GM23338 (cell line): ENCODE measurements around the gene ITCH. TPM values are rescaled to one million over a fixed set of nuclear protein-coding genes. Genes with fewer than 3 reads are reported as not detected.
A peak's percentile ranks its signal among the peaks of the same experiment; 100 is the strongest.

Experiments used
- ATAC-seq: fragments of 200-7000 bp; cut with Tn5 transposase; 3 replicates; pipeline ENCODE4 v1.9.1; 2020
- DNase-seq: peaks from one replicate; pipeline ENCODE4 v3.0.0-alpha.2; 2015; ENCODE audit warnings: low spot score
- H2AFZ ChIP-seq: fragments of 200-600 bp; sonication (generic); 2 replicates; pipeline ENCODE4 v1.8.0; 2016; ENCODE audit warnings: antibody characterized with exemption, mild to moderate bottlenecking, moderate library complexity
- H3F3A ChIP-seq: fragments of 200-600 bp; sonication (generic); replicated peaks from 2 replicates; pipeline ENCODE4 v1.8.0; 2017; ENCODE audit warnings: antibody characterized with exemption, mixed run types, low read depth
- H3K27ac ChIP-seq: fragments of 200-600 bp; sonication (generic); 2 replicates; pipeline ENCODE4 v1.6.1; 2016; ENCODE audit warnings: low read depth
- H3K27me3 ChIP-seq: fragments of 200-600 bp; sonication (generic); 2 replicates; pipeline ENCODE4 v1.8.0; 2016; ENCODE audit warnings: mild to moderate bottlenecking, mixed run types, moderate library complexity; ENCODE audit not compliant: insufficient read depth
- H3K36me3 ChIP-seq: fragments of 200-600 bp; sonication (generic); 2 replicates; pipeline ENCODE4 v1.8.0; 2016; ENCODE audit warnings: mild to moderate bottlenecking; ENCODE audit not compliant: insufficient read depth
- H3K4me1 ChIP-seq: fragments of 200-600 bp; sonication (generic); 2 replicates; pipeline ENCODE4 v1.8.0; 2016; ENCODE audit warnings: mild to moderate bottlenecking, moderate library complexity; ENCODE audit not compliant: insufficient read depth
- H3K4me2 ChIP-seq: fragments of 200-600 bp; sonication (generic); 2 replicates; pipeline ENCODE4 v1.7.1; 2017; ENCODE audit warnings: mixed run types
- H3K4me3 ChIP-seq: fragments of 200-600 bp; sonication (generic); 2 replicates; pipeline ENCODE4 v1.6.1; 2016; ENCODE audit warnings: mixed run types
- H3K79me2 ChIP-seq: fragments of 200-600 bp; sonication (generic); replicated peaks from 2 replicates; pipeline ENCODE4 v1.8.0; 2017; ENCODE audit warnings: mild to moderate bottlenecking; ENCODE audit not compliant: insufficient read depth
- H3K9me2 ChIP-seq: fragments of 200-600 bp; sonication (generic); 2 replicates; pipeline ENCODE4 v1.8.0; 2017; ENCODE audit not compliant: insufficient read depth
- H4K20me1 ChIP-seq: fragments of 200-600 bp; sonication (generic); replicated peaks from 2 replicates; pipeline ENCODE4 v1.8.0; 2017; ENCODE audit warnings: mild to moderate bottlenecking; ENCODE audit not compliant: insufficient read depth
- H3K27ac Mint-ChIP-seq: 2 replicates; pipeline ENCODE4 v1.8.0; 2020; ENCODE audit warnings: inconsistent platforms, mild to moderate bottlenecking, moderate library complexity, mixed read lengths
- H3K27me3 Mint-ChIP-seq: 3 replicates; pipeline ENCODE4 v1.8.0; 2022; ENCODE audit warnings: low read depth, mild to moderate bottlenecking, moderate library complexity, mixed read lengths, inconsistent platforms; ENCODE audit not compliant: insufficient read depth, poor library complexity
- H3K36me3 Mint-ChIP-seq: 3 replicates; pipeline ENCODE4 v1.8.0; 2021; ENCODE audit warnings: low read depth, mild to moderate bottlenecking, inconsistent platforms, moderate library complexity, mixed read lengths
- H3K4me1 Mint-ChIP-seq: 3 replicates; pipeline ENCODE4 v1.8.0; 2020; ENCODE audit warnings: mild to moderate bottlenecking, inconsistent platforms, mixed read lengths
- H3K4me3 Mint-ChIP-seq: 3 replicates; pipeline ENCODE4 v1.8.0; 2021; ENCODE audit warnings: moderate library complexity, mild to moderate bottlenecking, inconsistent platforms, mixed read lengths
- H3K9me3 Mint-ChIP-seq: 3 replicates; pipeline ENCODE4 v1.8.0; 2020; ENCODE audit warnings: moderate library complexity, mild to moderate bottlenecking, inconsistent platforms, mixed read lengths
- CREB1 ChIP-seq: fragments of 250-450 bp; sonication (Bioruptor Pico); IDR thresholded peaks from 2 replicates; pipeline ENCODE4 v1.5.0; 2020; ENCODE audit warnings: low read depth, mild to moderate bottlenecking, moderate library complexity
- EZH2phosphoT487 ChIP-seq: fragments of 200-600 bp; sonication (generic); IDR thresholded peaks from one replicate; pipeline ENCODE4 v1.8.1; 2018; ENCODE audit warnings: antibody characterized with exemption; ENCODE audit not compliant: unreplicated experiment
- NANOG ChIP-seq: IDR thresholded peaks from 2 replicates; pipeline ENCODE4 v1.6.1; 2016; ENCODE audit warnings: antibody characterized with exemption, borderline replicate concordance
- POLR2AphosphoS5 ChIP-seq: IDR thresholded peaks from 2 replicates; pipeline ENCODE4 v1.6.1; 2016; ENCODE audit warnings: antibody characterized with exemption, low read depth
- ZNF331 ChIP-seq: fragments of 250-450 bp; sonication (Bioruptor Pico); IDR thresholded peaks from 2 replicates; pipeline ENCODE4 v1.5.0; 2020; ENCODE audit warnings: low read depth, mild to moderate bottlenecking, moderate library complexity
- polyA plus RNA-seq: library from polyadenylated mRNA; unstranded; fragments of >200 nt; fragmentation: Nextera tagmentation; extraction: Ambion mirVana; gene quantifications from 2 replicates; pipeline ENCODE4 v1.2.1, GENCODE V29; 2016
- total RNA-seq: library from RNA; depleted of rRNA; stranded (reverse); fragments of >200 nt; shearing (Covaris generic); gene quantifications from 2 replicates; pipeline ENCODE4 v1.2.3, GENCODE V29; 2014
- TF ChIP-seq, protein P1 (sequence below): fragments of 250-450 bp; sonication (Bioruptor Pico); IDR thresholded peaks from 2 replicates; pipeline ENCODE4 v1.5.0; 2020; ENCODE audit warnings: mild to moderate bottlenecking, moderate library complexity
- TF ChIP-seq, protein P2 (sequence below): IDR thresholded peaks from one replicate; pipeline ENCODE4 v1.6.1; 2018; ENCODE audit warnings: antibody characterized with exemption; ENCODE audit not compliant: unreplicated experiment
- TF ChIP-seq, protein P3 (sequence below), 2 experiments: fragments of 200-600 bp in 1 of 2; sonication (generic) in 1 of 2; conservative IDR thresholded peaks; 2 replicates each; pipeline versions ENCODE4 v1.5.1 to v1.6.1; 2016 to 2017; ENCODE audit warnings: antibody characterized with exemption in 2 of 2, low read depth in 2 of 2, mild to moderate bottlenecking in 2 of 2, moderate library complexity in 1 of 2

The ITCH gene
- total and polyA plus RNA-seq, 2 experiments from 2014 or later: 16.4 to 31.6 TPM

GRCh38 chr20:34433391-34433790 lies 70.3 kb downstream of the ITCH start:
- Mint-ChIP-seq H3K27me3 (peaks cover 6% of the 10 kb centered on the region), H3K4me3 (no peak overlapping the region), H3K27ac (0 out of 2 replicates have a peak overlapping the region, but pooled peaks have one; percentile 28), H3K4me1 (no peaks in the 10 kb centered on the region), H3K36me3 (peaks cover 2% of the 10 kb centered on the region; the same call in 2 of the 3 replicates), H3K9me3 (no peaks in the 10 kb centered on the region)
- DNase-seq (no peak), ATAC-seq (no peak)
- Histone ChIP-seq H3K79me2 (peaks cover 15% of the 10 kb centered on the region; the same call in 1 of the 2 replicates), H3K4me1 (no peaks in the 10 kb centered on the region), H4K20me1 (peaks cover 26% of the 10 kb centered on the region), H3K27me3 (no peaks in the 10 kb centered on the region), H3K36me3 (peaks cover 11% of the 10 kb centered on the region; the same call in 1 of the 2 replicates), H3F3A (no peaks in the 10 kb centered on the region), H3K27ac (no peak overlapping the region), H3K9me2 (no peaks in the 10 kb centered on the region), H3K4me2 (no peak overlapping the region), H2AFZ (no peak overlapping the region), H3K4me3 (no peak overlapping the region)
- TF ChIP-seq, protein P1, sequence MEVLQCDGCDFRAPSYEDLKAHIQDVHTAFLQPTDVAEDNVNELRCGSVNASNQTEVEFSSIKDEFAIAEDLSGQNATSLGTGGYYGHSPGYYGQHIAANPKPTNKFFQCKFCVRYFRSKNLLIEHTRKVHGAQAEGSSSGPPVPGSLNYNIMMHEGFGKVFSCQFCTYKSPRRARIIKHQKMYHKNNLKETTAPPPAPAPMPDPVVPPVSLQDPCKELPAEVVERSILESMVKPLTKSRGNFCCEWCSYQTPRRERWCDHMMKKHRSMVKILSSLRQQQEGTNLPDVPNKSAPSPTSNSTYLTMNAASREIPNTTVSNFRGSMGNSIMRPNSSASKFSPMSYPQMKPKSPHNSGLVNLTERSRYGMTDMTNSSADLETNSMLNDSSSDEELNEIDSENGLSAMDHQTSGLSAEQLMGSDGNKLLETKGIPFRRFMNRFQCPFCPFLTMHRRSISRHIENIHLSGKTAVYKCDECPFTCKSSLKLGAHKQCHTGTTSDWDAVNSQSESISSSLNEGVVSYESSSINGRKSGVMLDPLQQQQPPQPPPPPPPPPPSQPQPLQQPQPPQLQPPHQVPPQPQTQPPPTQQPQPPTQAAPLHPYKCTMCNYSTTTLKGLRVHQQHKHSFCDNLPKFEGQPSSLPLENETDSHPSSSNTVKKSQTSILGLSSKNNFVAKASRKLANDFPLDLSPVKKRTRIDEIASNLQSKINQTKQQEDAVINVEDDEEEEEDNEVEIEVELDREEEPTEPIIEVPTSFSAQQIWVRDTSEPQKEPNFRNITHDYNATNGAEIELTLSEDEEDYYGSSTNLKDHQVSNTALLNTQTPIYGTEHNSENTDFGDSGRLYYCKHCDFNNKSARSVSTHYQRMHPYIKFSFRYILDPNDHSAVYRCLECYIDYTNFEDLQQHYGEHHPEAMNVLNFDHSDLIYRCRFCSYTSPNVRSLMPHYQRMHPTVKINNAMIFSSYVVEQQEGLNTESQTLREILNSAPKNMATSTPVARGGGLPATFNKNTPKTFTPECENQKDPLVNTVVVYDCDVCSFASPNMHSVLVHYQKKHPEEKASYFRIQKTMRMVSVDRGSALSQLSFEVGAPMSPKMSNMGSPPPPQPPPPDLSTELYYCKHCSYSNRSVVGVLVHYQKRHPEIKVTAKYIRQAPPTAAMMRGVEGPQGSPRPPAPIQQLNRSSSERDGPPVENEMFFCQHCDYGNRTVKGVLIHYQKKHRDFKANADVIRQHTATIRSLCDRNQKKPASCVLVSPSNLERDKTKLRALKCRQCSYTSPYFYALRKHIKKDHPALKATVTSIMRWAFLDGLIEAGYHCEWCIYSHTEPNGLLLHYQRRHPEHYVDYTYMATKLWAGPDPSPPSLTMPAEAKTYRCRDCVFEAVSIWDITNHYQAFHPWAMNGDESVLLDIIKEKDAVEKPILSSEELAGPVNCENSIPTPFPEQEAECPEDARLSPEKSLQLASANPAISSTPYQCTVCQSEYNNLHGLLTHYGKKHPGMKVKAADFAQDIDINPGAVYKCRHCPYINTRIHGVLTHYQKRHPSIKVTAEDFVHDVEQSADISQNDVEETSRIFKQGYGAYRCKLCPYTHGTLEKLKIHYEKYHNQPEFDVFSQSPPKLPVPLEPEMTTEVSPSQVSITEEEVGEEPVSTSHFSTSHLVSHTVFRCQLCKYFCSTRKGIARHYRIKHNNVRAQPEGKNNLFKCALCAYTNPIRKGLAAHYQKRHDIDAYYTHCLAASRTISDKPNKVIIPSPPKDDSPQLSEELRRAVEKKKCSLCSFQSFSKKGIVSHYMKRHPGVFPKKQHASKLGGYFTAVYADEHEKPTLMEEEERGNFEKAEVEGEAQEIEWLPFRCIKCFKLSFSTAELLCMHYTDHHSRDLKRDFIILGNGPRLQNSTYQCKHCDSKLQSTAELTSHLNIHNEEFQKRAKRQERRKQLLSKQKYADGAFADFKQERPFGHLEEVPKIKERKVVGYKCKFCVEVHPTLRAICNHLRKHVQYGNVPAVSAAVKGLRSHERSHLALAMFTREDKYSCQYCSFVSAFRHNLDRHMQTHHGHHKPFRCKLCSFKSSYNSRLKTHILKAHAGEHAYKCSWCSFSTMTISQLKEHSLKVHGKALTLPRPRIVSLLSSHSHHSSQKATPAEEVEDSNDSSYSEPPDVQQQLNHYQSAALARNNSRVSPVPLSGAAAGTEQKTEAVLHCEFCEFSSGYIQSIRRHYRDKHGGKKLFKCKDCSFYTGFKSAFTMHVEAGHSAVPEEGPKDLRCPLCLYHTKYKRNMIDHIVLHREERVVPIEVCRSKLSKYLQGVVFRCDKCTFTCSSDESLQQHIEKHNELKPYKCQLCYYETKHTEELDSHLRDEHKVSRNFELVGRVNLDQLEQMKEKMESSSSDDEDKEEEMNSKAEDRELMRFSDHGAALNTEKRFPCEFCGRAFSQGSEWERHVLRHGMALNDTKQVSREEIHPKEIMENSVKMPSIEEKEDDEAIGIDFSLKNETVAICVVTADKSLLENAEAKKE (CRISPR knock-in tag): no peak
- no peak for TF ChIP-seq ZNF331
- no peak for TF ChIP-seq POLR2AphosphoS5
- no peak for TF ChIP-seq CREB1 (CRISPR knock-in tag)
- no peak for TF ChIP-seq NANOG
- TF ChIP-seq EZH2phosphoT487: no peak
- TF ChIP-seq, protein P2, sequence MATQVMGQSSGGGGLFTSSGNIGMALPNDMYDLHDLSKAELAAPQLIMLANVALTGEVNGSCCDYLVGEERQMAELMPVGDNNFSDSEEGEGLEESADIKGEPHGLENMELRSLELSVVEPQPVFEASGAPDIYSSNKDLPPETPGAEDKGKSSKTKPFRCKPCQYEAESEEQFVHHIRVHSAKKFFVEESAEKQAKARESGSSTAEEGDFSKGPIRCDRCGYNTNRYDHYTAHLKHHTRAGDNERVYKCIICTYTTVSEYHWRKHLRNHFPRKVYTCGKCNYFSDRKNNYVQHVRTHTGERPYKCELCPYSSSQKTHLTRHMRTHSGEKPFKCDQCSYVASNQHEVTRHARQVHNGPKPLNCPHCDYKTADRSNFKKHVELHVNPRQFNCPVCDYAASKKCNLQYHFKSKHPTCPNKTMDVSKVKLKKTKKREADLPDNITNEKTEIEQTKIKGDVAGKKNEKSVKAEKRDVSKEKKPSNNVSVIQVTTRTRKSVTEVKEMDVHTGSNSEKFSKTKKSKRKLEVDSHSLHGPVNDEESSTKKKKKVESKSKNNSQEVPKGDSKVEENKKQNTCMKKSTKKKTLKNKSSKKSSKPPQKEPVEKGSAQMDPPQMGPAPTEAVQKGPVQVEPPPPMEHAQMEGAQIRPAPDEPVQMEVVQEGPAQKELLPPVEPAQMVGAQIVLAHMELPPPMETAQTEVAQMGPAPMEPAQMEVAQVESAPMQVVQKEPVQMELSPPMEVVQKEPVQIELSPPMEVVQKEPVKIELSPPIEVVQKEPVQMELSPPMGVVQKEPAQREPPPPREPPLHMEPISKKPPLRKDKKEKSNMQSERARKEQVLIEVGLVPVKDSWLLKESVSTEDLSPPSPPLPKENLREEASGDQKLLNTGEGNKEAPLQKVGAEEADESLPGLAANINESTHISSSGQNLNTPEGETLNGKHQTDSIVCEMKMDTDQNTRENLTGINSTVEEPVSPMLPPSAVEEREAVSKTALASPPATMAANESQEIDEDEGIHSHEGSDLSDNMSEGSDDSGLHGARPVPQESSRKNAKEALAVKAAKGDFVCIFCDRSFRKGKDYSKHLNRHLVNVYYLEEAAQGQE: no peak
- TF ChIP-seq, protein P3, sequence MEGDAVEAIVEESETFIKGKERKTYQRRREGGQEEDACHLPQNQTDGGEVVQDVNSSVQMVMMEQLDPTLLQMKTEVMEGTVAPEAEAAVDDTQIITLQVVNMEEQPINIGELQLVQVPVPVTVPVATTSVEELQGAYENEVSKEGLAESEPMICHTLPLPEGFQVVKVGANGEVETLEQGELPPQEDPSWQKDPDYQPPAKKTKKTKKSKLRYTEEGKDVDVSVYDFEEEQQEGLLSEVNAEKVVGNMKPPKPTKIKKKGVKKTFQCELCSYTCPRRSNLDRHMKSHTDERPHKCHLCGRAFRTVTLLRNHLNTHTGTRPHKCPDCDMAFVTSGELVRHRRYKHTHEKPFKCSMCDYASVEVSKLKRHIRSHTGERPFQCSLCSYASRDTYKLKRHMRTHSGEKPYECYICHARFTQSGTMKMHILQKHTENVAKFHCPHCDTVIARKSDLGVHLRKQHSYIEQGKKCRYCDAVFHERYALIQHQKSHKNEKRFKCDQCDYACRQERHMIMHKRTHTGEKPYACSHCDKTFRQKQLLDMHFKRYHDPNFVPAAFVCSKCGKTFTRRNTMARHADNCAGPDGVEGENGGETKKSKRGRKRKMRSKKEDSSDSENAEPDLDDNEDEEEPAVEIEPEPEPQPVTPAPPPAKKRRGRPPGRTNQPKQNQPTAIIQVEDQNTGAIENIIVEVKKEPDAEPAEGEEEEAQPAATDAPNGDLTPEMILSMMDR (conservative IDR thresholded peaks at IDR 0.05; ENCODE audit: low read depth in 2 of 2): no peak
